B cell (primary cell): ENCODE results near the gene KLHL17. TPM values are rescaled to one million over a fixed set of nuclear protein-coding genes. Genes with fewer than 3 reads are reported as not detected.
A peak's percentile ranks its signal among the peaks of the same experiment; 100 is the strongest.

Experiments
- ATAC-seq: fragments of 200-7000 bp; cut with Tn5 transposase; one replicate; pipeline ENCODE4 v1.10.0; 2021; ENCODE audit warnings: low read depth, mild to moderate bottlenecking, moderate number of reproducible peaks, moderate library complexity
- CTCF ChIA-PET: fragments of 350-600 bp; sonication (Branson Sonifier 250); formaldehyde crosslinking; loops from one replicate; lab custom pipeline; 2021; ENCODE audit warnings: antibody characterized with exemption, inconsistent platforms; lab: Charles Lee
- POLR2A ChIA-PET: fragments of 350-600 bp; sonication (Branson Sonifier 250); formaldehyde crosslinking; loops from one replicate; lab custom pipeline; 2021; ENCODE audit warnings: antibody characterized with exemption; lab: Charles Lee
- DNase-seq: peaks from one replicate; pipeline ENCODE4 v3.0.0; 2013
- H2AFZ ChIP-seq: 2 replicates; pipeline ENCODE4 v1.6.1; 2012; ENCODE audit warnings: mild to moderate bottlenecking, low read depth, low read length; ENCODE audit not compliant: insufficient read depth, poor library complexity, severe bottlenecking
- H3K27ac ChIP-seq, 2 donors: 1 replicate in 1 of 2; 2 replicates in 1 of 2; pipeline ENCODE4 v1.5.1; 2012 to 2013; ENCODE audit warnings: low read length in 2 of 2, mild to moderate bottlenecking in 2 of 2, moderate library complexity in 1 of 2
- H3K27me3 ChIP-seq, 4 experiments: fragments of 200-600 bp in 1 of 4; sonication (generic) in 1 of 4; replicated peaks in 1 of 4; 1 replicate in 2 of 4; 2 replicates in 2 of 4; pipeline versions ENCODE4 v1.6.1 to v1.7.0; 2013 to 2016; ENCODE audit warnings: low read length in 3 of 4, mild to moderate bottlenecking in 2 of 4, mixed read lengths in 1 of 4, moderate library complexity in 1 of 4; ENCODE audit not compliant: insufficient read depth in 4 of 4, control insufficient read depth in 3 of 4; ENCODE audit errors: control extremely low read depth in 1 of 4
- H3K36me3 ChIP-seq, 2 experiments: replicated peaks in 1 of 2; 1 replicate in 1 of 2; 2 replicates in 1 of 2; pipeline versions ENCODE4 v1.6.1 to v1.7.1; 2013; ENCODE audit warnings: low read length in 1 of 2; ENCODE audit not compliant: insufficient read depth in 2 of 2, control insufficient read depth in 1 of 2; ENCODE audit errors: control extremely low read depth in 1 of 2, extremely low read depth in 1 of 2
- H3K4me1 ChIP-seq, 2 donors: fragments of 200-600 bp in 1 of 2; sonication (generic) in 1 of 2; 1 replicate in 1 of 2; 2 replicates in 1 of 2; pipeline versions ENCODE4 v1.5.1 to v1.6.1; 2013 to 2017; ENCODE audit warnings: low read length in 2 of 2; ENCODE audit not compliant: control insufficient read depth in 2 of 2, insufficient read depth in 2 of 2
- H3K4me2 ChIP-seq: replicated peaks from 2 replicates; pipeline ENCODE3; 2012; ENCODE audit warnings: mild to moderate bottlenecking, low read depth, low read length; ENCODE audit not compliant: poor library complexity, severe bottlenecking
- H3K4me3 ChIP-seq, 5 experiments: fragments of 200-600 bp in 1 of 5; sonication (generic) in 1 of 5; 1 replicate in 3 of 5; 2 replicates in 2 of 5; pipeline versions ENCODE4 v1.5.1 to v1.7.0; 2011 to 2016; ENCODE audit warnings: low read length in 4 of 5, mild to moderate bottlenecking in 4 of 5, low read depth in 2 of 5, control low read depth in 1 of 5, moderate library complexity in 1 of 5; ENCODE audit not compliant: insufficient read depth in 1 of 5; ENCODE audit errors: control extremely low read depth in 1 of 5, extremely low read depth in 1 of 5
- H3K79me2 ChIP-seq: fragments of 200-600 bp; sonication (generic); one replicate; pipeline ENCODE4 v1.6.0; 2016; ENCODE audit warnings: low read length; ENCODE audit not compliant: control insufficient read depth, insufficient read depth
- H3K9ac ChIP-seq: fragments of 200-600 bp; sonication (generic); 2 replicates; pipeline ENCODE4 v1.6.1; 2017; ENCODE audit warnings: mild to moderate bottlenecking, low read length, moderate library complexity
- H3K9me3 ChIP-seq, 3 donors: one replicate each; pipeline versions ENCODE4 v1.6.1 to v1.7.1; 2013; ENCODE audit warnings: low read length in 2 of 3; ENCODE audit not compliant: control insufficient read depth in 2 of 3, insufficient read depth in 1 of 3; ENCODE audit errors: control extremely low read depth in 1 of 3
- H4K20me1 ChIP-seq: 2 replicates; pipeline ENCODE4 v1.6.0; 2012; ENCODE audit warnings: mild to moderate bottlenecking, low read length; ENCODE audit not compliant: insufficient read depth, control insufficient read depth, poor library complexity, severe bottlenecking
- H3K27ac Mint-ChIP-seq: one replicate; pipeline ENCODE4 v1.8.0; 2021; ENCODE audit warnings: mixed read lengths
- H3K27me3 Mint-ChIP-seq: one replicate; pipeline ENCODE4 v1.8.0; 2021; ENCODE audit warnings: mixed read lengths
- H3K4me1 Mint-ChIP-seq: one replicate; pipeline ENCODE4 v1.8.0; 2021; ENCODE audit warnings: mixed read lengths
- H3K4me3 Mint-ChIP-seq: one replicate; pipeline ENCODE4 v1.8.0; 2021; ENCODE audit warnings: mixed read lengths
- H3K9me3 Mint-ChIP-seq: one replicate; pipeline ENCODE4 v1.8.0; 2022; ENCODE audit warnings: mixed read lengths; ENCODE audit not compliant: insufficient read depth
- EZH2 ChIP-seq: IDR thresholded peaks from 2 replicates; pipeline ENCODE4 v1.6.1; 2012; ENCODE audit warnings: borderline replicate concordance, low read depth, mild to moderate bottlenecking, moderate library complexity, low read length; ENCODE audit not compliant: insufficient read depth, poor library complexity, severe bottlenecking
- WGBS: methylation state at CpG from one replicate; pipeline ENCODE4 v1.1.5; 2013; ENCODE audit warnings: missing lambda C conversion rate; ENCODE audit not compliant: insufficient coverage; 5-methylcytosine and 5-hydroxymethylcytosine counted together
- intact Hi-C: fragments of 100-400 bp; cut with micrococcal nuclease; formaldehyde crosslinking; loops from one replicate; pipeline ENCODE4 v1.10.0; 2022
- polyA plus RNA-seq: library from polyadenylated mRNA; depleted of rRNA; stranded (reverse); fragments of >200 nt; gene quantifications from 2 replicates; pipeline ENCODE4 v1.2.3, GENCODE V29; 2012
- total RNA-seq, 2 donors: library from RNA; stranded (reverse); fragments of 120-200 nt in 1 of 2; gene quantifications; 1 replicate in 1 of 2; 2 replicates in 1 of 2; pipeline versions ENCODE4 v1.2.3 to v1.2.4, GENCODE V29; 2013 to 2022
- TF ChIP-seq, protein P1 (sequence below): fragments of 200-600 bp; IDR thresholded peaks from one replicate; pipeline ENCODE4 v1.8.0; 2022; ENCODE audit warnings: antibody characterized with exemption, mild to moderate bottlenecking

The KLHL17 gene
- total and polyA plus RNA-seq, 2 donors (not counting 1 experiment from before 2014, with no cell fraction given), result 30.1 to 57.5 TPM

DNA sequence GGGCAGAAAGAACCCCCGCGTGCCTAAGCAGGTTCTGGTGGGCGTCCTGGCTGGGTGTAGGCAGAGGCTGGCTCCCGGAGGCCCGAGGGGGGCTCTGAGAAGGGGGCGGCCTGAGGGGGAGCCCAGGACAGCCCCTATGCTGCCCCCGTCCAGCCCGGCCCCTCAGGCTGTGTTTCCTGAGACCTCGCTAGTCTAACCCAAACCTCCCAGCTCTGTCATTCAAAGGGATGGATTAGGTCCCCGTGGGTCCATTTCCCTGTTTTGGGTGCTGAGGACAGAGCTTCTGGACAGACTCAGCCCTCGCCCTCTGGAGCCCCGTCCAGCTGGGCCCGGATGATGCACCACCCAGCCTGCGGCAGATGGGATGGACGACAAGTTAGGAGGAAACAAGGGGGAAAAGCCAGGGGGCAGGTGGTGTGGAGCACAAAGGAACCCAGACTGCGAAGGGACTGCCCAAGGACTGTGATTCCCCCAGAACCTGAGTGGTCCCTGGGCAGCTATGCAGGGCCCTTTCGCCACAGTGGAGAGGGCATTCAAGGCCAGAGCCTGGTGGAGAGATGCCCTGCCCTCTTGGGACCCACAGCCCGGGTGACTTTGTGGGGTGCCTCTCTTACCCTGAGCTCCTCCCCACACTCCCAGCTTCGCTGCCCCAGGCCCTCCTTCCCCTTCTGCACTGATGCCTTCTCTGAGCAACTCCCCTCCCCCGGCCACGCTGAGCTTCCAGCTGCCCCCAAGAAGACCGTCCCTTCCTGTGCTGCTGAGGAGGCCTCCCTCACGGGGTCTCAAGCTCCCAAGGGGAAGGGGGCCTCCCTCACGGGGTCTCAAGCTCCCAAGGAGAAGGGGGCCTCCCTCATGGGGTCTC is 36.7 kb downstream of the KLHL17 start:
- POLR2A ChIA-PET, result interaction anchor here (0.5 kb wide), 1 partner anchor 1248 kb away, joined by 7 read pairs; no protein-coding TSS in a partner anchor
- Histone ChIP-seq H4K20me1 (no peaks in the 10 kb centered on the region), H3K9me3 (peaks cover 0 to 34% (median 0%) of the 10 kb centered on the region in 3 donors), H3K4me1 (peaks cover 30 to 40% of the 10 kb centered on the region in 2 donors), H3K27me3 (peaks cover 0 to 64% (median 22%) of the 10 kb centered on the region in 4 experiments), H3K4me3 (no peak overlapping the region), H2AFZ (no peak overlapping the region), H3K36me3 (no peaks in the 10 kb centered on the region), H3K27ac (no peak overlapping the region), H3K79me2 (no peaks in the 10 kb centered on the region), H3K9ac (no peak overlapping the region), H3K4me2 (no peak overlapping the region)
- peaks cover 23% of the 10 kb centered on the region for H3K27me3 Mint-ChIP-seq
- H3K4me1 Mint-ChIP-seq, result peaks cover 14% of the 10 kb centered on the region
- DNase-seq (peak; percentile 53), ATAC-seq (no peak)
- 43% methylated on average over 24 of the region's 24 CpGs for WGBS
- peak overlapping the region; percentile 63 for H3K4me3 Mint-ChIP-seq
- H3K27ac Mint-ChIP-seq, result no peak overlapping the region
- intact Hi-C loops, result no loop called here
- TF ChIP-seq EZH2, result no peak
- TF ChIP-seq, protein P1, sequence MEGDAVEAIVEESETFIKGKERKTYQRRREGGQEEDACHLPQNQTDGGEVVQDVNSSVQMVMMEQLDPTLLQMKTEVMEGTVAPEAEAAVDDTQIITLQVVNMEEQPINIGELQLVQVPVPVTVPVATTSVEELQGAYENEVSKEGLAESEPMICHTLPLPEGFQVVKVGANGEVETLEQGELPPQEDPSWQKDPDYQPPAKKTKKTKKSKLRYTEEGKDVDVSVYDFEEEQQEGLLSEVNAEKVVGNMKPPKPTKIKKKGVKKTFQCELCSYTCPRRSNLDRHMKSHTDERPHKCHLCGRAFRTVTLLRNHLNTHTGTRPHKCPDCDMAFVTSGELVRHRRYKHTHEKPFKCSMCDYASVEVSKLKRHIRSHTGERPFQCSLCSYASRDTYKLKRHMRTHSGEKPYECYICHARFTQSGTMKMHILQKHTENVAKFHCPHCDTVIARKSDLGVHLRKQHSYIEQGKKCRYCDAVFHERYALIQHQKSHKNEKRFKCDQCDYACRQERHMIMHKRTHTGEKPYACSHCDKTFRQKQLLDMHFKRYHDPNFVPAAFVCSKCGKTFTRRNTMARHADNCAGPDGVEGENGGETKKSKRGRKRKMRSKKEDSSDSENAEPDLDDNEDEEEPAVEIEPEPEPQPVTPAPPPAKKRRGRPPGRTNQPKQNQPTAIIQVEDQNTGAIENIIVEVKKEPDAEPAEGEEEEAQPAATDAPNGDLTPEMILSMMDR, result no peak
- H3K9me3 Mint-ChIP-seq, result no peaks in the 10 kb centered on the region
- CTCF ChIA-PET, result interaction anchor here (1.0 to 1.5 kb wide), 3 partner anchors 10 to 16 kb away, joined by 3 to 6 read pairs (median 4); partner anchors contain the start of gene ISG15

GRCh38 chr1:997713-997992 is 37.3 kb downstream of the KLHL17 start:
- WGBS, result 46% methylated on average over 3 of the region's 3 CpGs
- Mint-ChIP-seq H3K4me3 (no peak overlapping the region), H3K4me1 (peaks cover 16% of the 10 kb centered on the region), H3K27ac (no peak overlapping the region), H3K9me3 (no peaks in the 10 kb centered on the region), H3K27me3 (peaks cover 20% of the 10 kb centered on the region)
- H3K79me2 ChIP-seq, result no peaks in the 10 kb centered on the region
- H3K4me3 ChIP-seq, result no peak overlapping the region
- H4K20me1 ChIP-seq, result no peaks in the 10 kb centered on the region
- H3K4me2 ChIP-seq, result no peak overlapping the region
- intact Hi-C loops, result no loop called here
- no peak overlapping the region for H3K27ac ChIP-seq
- POLR2A ChIA-PET, result interaction anchor here (0.5 kb wide), 1 partner anchor 1248 kb away, joined by 7 read pairs; no protein-coding TSS in a partner anchor
- ATAC-seq (no peak), DNase-seq (no peak)
- no peak overlapping the region for H2AFZ ChIP-seq
- peaks cover 33 to 43% of the 10 kb centered on the region in 2 donors for H3K4me1 ChIP-seq
- no peak overlapping the region for H3K9ac ChIP-seq
- H3K27me3 ChIP-seq, result peaks cover 0 to 67% (median 24%) of the 10 kb centered on the region in 4 experiments
- H3K9me3 ChIP-seq, result peaks cover 0 to 32% (median 0%) of the 10 kb centered on the region in 3 donors
- TF ChIP-seq, protein P1, result no peak
- no peak for TF ChIP-seq EZH2
- CTCF ChIA-PET, result interaction anchor here (1.0 to 1.5 kb wide), 2 partner anchors 9 to 13 kb away, joined by 4 to 6 read pairs; no protein-coding TSS in a partner anchor
- H3K36me3 ChIP-seq, result no peaks in the 10 kb centered on the region
